ENCODE data around the gene CUZD1.

- TF ChIP-seq TAF1 (IDR thresholded peaks at IDR 0.05; ENCODE audit: borderline replicate concordance, low read depth, low read length) (no peak), CTCF (IDR thresholded peaks at IDR 0.05) (no peak), GATA2 (CRISPR knock-in tag; IDR thresholded peaks at IDR 0.05) (no peak), EZH2phosphoT487 (IDR thresholded peaks at IDR 0.05; ENCODE audit: borderline replicate concordance, low read depth) (no peak), NRF1 (IDR thresholded peaks at IDR 0.05; ENCODE audit: low read depth, low read length) (no peak), USF2 (IDR thresholded peaks at IDR 0.05; ENCODE audit: borderline replicate concordance, low read depth, low read length) (no peak), RXRA (IDR thresholded peaks at IDR 0.05; ENCODE audit: borderline replicate concordance, low read depth) (no peak), MEF2A (IDR thresholded peaks at IDR 0.05; ENCODE audit: borderline replicate concordance, low read depth) (no peak), POLR2AphosphoS5 (IDR thresholded peaks at IDR 0.05; ENCODE audit: low read depth, low read length) (no peak), YY1 (IDR thresholded peaks at IDR 0.05; ENCODE audit: low read depth) (no peak), REST (IDR thresholded peaks at IDR 0.05; ENCODE audit: low read depth, low read length) (no peak), ZBTB33 (IDR thresholded peaks at IDR 0.05; ENCODE audit: borderline replicate concordance, low read depth) (no peak), JUND (IDR thresholded peaks at IDR 0.05) (no peak), TEAD4 (IDR thresholded peaks at IDR 0.05; ENCODE audit: borderline replicate concordance, insufficient read depth) (no peak)
Observed at GRCh38 chr10:122812751-122813150, 32.9 kb downstream of the CUZD1 start.

Data from SK-N-SH (cell line).